Measurements from ENCODE around the gene BMP7.

GRCh38 chr20:57209413-57209812 is 57.0 kb downstream of the BMP7 start:
- TF ChIP-seq, protein P1, sequence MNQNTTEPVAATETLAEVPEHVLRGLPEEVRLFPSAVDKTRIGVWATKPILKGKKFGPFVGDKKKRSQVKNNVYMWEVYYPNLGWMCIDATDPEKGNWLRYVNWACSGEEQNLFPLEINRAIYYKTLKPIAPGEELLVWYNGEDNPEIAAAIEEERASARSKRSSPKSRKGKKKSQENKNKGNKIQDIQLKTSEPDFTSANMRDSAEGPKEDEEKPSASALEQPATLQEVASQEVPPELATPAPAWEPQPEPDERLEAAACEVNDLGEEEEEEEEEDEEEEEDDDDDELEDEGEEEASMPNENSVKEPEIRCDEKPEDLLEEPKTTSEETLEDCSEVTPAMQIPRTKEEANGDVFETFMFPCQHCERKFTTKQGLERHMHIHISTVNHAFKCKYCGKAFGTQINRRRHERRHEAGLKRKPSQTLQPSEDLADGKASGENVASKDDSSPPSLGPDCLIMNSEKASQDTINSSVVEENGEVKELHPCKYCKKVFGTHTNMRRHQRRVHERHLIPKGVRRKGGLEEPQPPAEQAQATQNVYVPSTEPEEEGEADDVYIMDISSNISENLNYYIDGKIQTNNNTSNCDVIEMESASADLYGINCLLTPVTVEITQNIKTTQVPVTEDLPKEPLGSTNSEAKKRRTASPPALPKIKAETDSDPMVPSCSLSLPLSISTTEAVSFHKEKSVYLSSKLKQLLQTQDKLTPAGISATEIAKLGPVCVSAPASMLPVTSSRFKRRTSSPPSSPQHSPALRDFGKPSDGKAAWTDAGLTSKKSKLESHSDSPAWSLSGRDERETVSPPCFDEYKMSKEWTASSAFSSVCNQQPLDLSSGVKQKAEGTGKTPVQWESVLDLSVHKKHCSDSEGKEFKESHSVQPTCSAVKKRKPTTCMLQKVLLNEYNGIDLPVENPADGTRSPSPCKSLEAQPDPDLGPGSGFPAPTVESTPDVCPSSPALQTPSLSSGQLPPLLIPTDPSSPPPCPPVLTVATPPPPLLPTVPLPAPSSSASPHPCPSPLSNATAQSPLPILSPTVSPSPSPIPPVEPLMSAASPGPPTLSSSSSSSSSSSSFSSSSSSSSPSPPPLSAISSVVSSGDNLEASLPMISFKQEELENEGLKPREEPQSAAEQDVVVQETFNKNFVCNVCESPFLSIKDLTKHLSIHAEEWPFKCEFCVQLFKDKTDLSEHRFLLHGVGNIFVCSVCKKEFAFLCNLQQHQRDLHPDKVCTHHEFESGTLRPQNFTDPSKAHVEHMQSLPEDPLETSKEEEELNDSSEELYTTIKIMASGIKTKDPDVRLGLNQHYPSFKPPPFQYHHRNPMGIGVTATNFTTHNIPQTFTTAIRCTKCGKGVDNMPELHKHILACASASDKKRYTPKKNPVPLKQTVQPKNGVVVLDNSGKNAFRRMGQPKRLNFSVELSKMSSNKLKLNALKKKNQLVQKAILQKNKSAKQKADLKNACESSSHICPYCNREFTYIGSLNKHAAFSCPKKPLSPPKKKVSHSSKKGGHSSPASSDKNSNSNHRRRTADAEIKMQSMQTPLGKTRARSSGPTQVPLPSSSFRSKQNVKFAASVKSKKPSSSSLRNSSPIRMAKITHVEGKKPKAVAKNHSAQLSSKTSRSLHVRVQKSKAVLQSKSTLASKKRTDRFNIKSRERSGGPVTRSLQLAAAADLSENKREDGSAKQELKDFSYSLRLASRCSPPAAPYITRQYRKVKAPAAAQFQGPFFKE (tag by site-specific recombination; IDR thresholded peaks at IDR 0.05; ENCODE audit: borderline replicate concordance): no peak
- TF ChIP-seq SP2 (tag by site-specific recombination; IDR thresholded peaks at IDR 0.05): no peak
- TF ChIP-seq ZNF626 (tag by site-specific recombination; IDR thresholded peaks at IDR 0.05): no peak
- no peak for TF ChIP-seq CTCF (tag by site-specific recombination; IDR thresholded peaks at IDR 0.05)
- no peak for TF ChIP-seq ZNF274 (IDR thresholded peaks at IDR 0.05; ENCODE audit: low read length)
- no peak for TF ChIP-seq ZNF274 (tag by site-specific recombination; IDR thresholded peaks at IDR 0.05; ENCODE audit: borderline replicate concordance)
- TF ChIP-seq ZNF792 (tag by site-specific recombination; IDR thresholded peaks at IDR 0.05): no peak
- TF ChIP-seq ZNF335 (tag by site-specific recombination; conservative IDR thresholded peaks at IDR 0.05): no peak
- no peak for TF ChIP-seq YY1 (tag by site-specific recombination; IDR thresholded peaks at IDR 0.05)
- TF ChIP-seq, protein P2, sequence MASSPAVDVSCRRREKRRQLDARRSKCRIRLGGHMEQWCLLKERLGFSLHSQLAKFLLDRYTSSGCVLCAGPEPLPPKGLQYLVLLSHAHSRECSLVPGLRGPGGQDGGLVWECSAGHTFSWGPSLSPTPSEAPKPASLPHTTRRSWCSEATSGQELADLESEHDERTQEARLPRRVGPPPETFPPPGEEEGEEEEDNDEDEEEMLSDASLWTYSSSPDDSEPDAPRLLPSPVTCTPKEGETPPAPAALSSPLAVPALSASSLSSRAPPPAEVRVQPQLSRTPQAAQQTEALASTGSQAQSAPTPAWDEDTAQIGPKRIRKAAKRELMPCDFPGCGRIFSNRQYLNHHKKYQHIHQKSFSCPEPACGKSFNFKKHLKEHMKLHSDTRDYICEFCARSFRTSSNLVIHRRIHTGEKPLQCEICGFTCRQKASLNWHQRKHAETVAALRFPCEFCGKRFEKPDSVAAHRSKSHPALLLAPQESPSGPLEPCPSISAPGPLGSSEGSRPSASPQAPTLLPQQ (tag by site-specific recombination; IDR thresholded peaks at IDR 0.05): no peak
- TF ChIP-seq REST (tag by site-specific recombination; IDR thresholded peaks at IDR 0.05): no peak
- TF ChIP-seq ZNF488 (tag by site-specific recombination; IDR thresholded peaks at IDR 0.05): no peak
